Activated naive CD8-positive, alpha-beta T cell treated with anti-CD3 and anti-CD28 coated beads, Interleukin-2, amount 50 U/mL, for 24 hours (primary cell): ENCODE measurements around the gene COL15A1.

ENCODE experiments used
- ATAC-seq: fragments of 150-1000 bp; cut with Tn5 transposase; one replicate; pipeline ENCODE4 v1.10.0; 2021
- DNase-seq: peaks from one replicate; pipeline ENCODE4 v3.0.0; 2021
- H3K27ac Mint-ChIP-seq: one replicate; pipeline ENCODE4 v1.8.0; 2021; ENCODE audit warnings: mild to moderate bottlenecking, mixed read lengths
- H3K27me3 Mint-ChIP-seq: one replicate; pipeline ENCODE4 v1.8.0; 2021; ENCODE audit warnings: mixed read lengths
- H3K36me3 Mint-ChIP-seq: one replicate; pipeline ENCODE4 v1.8.0; 2021; ENCODE audit warnings: low read depth, mixed read lengths
- H3K4me1 Mint-ChIP-seq: one replicate; pipeline ENCODE4 v1.8.0; 2021; ENCODE audit warnings: mixed read lengths
- H3K4me3 Mint-ChIP-seq: one replicate; pipeline ENCODE4 v1.8.0; 2021; ENCODE audit warnings: mild to moderate bottlenecking, moderate library complexity, mixed read lengths
- H3K9me3 Mint-ChIP-seq: one replicate; pipeline ENCODE4 v1.8.0; 2021; ENCODE audit warnings: mixed read lengths

Gene COL15A1

DNA sequence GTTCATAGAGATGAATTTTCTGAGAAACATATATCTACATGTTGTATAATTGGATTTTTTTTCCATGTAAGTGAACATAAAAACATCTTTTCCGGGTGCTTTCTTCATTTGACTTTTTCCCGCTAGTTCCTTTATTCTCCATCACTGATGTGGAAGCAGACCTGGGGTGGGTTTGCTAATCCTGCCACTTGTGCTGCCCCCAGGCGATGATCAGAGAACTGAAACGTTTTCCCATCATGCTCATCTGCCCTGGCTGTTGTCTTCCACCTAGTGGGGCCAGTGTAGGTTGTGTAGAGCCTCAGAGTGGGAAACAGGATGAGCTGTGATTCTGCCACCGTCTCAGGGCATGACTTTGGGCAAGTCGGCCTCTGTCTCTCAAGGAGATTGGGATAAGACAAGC is 127.0 kb downstream of the COL15A1 start:
- DNase-seq (no peak), ATAC-seq (no peak)
- Mint-ChIP-seq H3K4me1 (peaks cover 44% of the 10 kb centered on the region), H3K36me3 (no peaks in the 10 kb centered on the region), H3K27ac (no peak overlapping the region), H3K9me3 (no peaks in the 10 kb centered on the region), H3K27me3 (no peaks in the 10 kb centered on the region), H3K4me3 (no peak overlapping the region)

GRCh38 chr9:99071313-99072039 is 127.8 kb downstream of the COL15A1 start:
- Mint-ChIP-seq H3K27me3 (no peaks in the 10 kb centered on the region), H3K9me3 (no peaks in the 10 kb centered on the region), H3K4me3 (no peak overlapping the region), H3K27ac (no peak overlapping the region), H3K4me1 (peaks cover 49% of the 10 kb centered on the region), H3K36me3 (no peaks in the 10 kb centered on the region)
- no peak for DNase-seq
- peak; percentile 70 for ATAC-seq

DNA sequence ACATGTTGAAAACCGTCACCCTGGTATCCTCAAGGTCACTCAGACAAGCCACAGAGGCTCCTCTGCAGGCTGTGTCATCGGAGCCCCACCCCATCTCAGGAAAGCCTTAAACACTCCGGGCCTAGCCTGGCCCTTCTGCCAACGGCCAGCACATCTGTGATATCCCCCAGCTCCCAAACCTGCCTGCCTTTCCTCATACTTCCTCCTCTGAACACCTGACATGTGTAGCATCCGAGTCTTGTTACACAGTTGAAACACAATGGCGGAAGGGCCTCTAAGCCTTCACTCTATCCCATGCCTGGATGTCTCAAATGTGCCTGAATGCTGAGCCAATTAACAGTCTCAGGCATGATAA is 128.3 kb downstream of the COL15A1 start:
- no peaks in the 10 kb centered on the region for H3K27me3 Mint-ChIP-seq
- no peak for DNase-seq
- no peak overlapping the region for H3K4me3 Mint-ChIP-seq
- ATAC-seq: no peak
- H3K4me1 Mint-ChIP-seq: peaks cover 55% of the 10 kb centered on the region
- no peaks in the 10 kb centered on the region for H3K9me3 Mint-ChIP-seq
- H3K36me3 Mint-ChIP-seq: no peaks in the 10 kb centered on the region
- H3K27ac Mint-ChIP-seq: no peak overlapping the region

- no peak overlapping the region for H3K27ac Mint-ChIP-seq
- H3K36me3 Mint-ChIP-seq: no peaks in the 10 kb centered on the region
- no peak overlapping the region for H3K4me3 Mint-ChIP-seq
- H3K27me3 Mint-ChIP-seq: no peaks in the 10 kb centered on the region
- ATAC-seq: no peak
- H3K9me3 Mint-ChIP-seq: no peaks in the 10 kb centered on the region
- peaks cover 60% of the 10 kb centered on the region for H3K4me1 Mint-ChIP-seq
- no peak for DNase-seq
These were observed 129.6 kb downstream of the COL15A1 start for GRCh38 chr9:99073347-99073746.

DNA sequence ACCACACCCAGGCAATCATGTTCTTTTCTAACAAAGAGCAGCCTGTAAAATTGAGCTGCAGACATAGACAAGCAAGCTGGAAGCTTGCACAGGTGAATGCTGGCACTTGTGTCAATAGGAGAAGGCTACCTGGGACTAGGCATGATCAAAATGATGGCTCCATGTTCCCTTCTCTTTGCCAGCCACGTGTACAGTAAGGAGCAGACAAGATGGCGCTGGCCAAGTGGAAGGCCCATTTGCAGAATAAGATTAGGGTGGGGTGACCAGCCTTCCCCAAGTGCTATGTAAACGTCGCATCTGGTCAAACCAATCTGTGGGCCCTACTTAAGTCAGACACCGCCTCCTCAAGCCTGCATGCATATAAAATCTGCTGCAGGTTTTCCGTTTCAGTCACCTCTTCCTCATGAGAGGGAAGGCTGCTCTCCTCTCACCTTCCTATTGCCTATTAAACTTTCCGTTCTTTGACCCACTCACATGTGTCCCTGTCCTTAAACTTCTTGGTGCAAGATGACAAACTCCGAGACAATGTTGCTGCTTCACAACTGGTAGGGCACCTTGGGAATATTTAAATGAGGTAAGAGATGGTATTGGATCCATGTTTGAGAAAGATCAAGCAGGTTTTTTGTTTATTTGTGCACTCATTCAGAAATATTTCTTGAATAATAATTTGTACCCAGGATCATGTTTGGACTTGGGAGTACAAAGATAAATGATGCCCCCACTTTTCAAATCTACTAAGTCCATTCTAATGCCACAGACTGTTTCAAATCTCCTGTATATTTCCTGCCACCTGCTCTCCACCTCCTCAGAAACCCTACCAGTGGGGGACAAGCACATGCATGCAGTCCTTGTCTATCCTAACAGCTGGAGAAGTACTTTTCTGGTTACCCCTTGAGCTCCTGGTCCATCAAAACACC is 130.5 kb downstream of the COL15A1 start:
- H3K27me3 Mint-ChIP-seq: no peaks in the 10 kb centered on the region
- no peaks in the 10 kb centered on the region for H3K9me3 Mint-ChIP-seq
- H3K36me3 Mint-ChIP-seq: no peaks in the 10 kb centered on the region
- no peak overlapping the region for H3K4me3 Mint-ChIP-seq
- peaks cover 53% of the 10 kb centered on the region for H3K4me1 Mint-ChIP-seq
- no peak overlapping the region for H3K27ac Mint-ChIP-seq
- DNase-seq (no peak), ATAC-seq (no peak)

- Mint-ChIP-seq H3K9me3 (no peaks in the 10 kb centered on the region), H3K4me1 (peaks cover 46% of the 10 kb centered on the region), H3K36me3 (no peaks in the 10 kb centered on the region), H3K4me3 (no peak overlapping the region), H3K27me3 (no peaks in the 10 kb centered on the region), H3K27ac (no peak overlapping the region)
- DNase-seq: no peak
- no peak for ATAC-seq
These were observed 131.2 kb downstream of the COL15A1 start for GRCh38 chr9:99074902-99075245.

DNA sequence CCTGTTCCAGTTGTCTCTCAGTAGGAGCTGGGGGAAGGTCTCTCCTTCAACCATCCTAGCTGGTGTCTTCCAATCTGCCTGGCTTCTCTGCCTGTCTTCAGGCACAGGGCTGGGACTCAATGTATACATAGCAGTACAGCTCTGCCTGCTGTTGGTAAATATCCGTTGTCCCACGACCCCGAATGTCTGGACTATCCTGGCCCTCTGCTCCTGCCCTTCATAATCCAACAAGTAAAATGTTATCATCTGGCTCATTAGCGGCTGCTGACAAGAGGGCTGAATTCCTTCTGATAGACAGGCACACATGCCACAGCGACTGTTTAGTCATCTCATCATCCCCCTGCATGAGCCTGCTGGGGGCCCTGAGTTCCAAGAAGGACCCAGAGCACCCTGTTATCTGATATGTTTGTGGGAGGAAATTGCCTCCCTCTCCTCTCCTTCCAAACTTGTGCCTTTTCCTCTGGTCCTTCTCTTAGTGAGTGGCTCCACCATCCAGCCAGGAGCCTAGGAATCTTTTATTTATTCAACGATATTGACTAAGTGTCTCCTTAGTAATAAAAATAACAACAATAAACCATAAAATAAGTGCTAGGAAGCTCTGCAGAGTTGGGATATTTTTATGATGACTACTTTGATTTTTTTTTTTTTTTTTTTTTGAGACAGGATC is 131.7 kb downstream of the COL15A1 start:
- H3K27me3 Mint-ChIP-seq: no peaks in the 10 kb centered on the region
- H3K27ac Mint-ChIP-seq: no peak overlapping the region
- H3K9me3 Mint-ChIP-seq: no peaks in the 10 kb centered on the region
- peaks cover 42% of the 10 kb centered on the region for H3K4me1 Mint-ChIP-seq
- H3K36me3 Mint-ChIP-seq: no peaks in the 10 kb centered on the region
- ATAC-seq (no peak), DNase-seq (no peak)
- no peak overlapping the region for H3K4me3 Mint-ChIP-seq

GRCh38 chr9:99076030-99076429 is 132.3 kb downstream of the COL15A1 start:
- H3K36me3 Mint-ChIP-seq: no peaks in the 10 kb centered on the region
- no peaks in the 10 kb centered on the region for H3K9me3 Mint-ChIP-seq
- DNase-seq (no peak), ATAC-seq (no peak)
- no peaks in the 10 kb centered on the region for H3K27me3 Mint-ChIP-seq
- no peak overlapping the region for H3K27ac Mint-ChIP-seq
- peaks cover 37% of the 10 kb centered on the region for H3K4me1 Mint-ChIP-seq
- no peak overlapping the region for H3K4me3 Mint-ChIP-seq

GRCh38 chr9:99076483-99077171 is 132.9 kb downstream of the COL15A1 start:
- ATAC-seq (peak; percentile 79), DNase-seq (peak; percentile 41)
- Mint-ChIP-seq H3K36me3 (no peaks in the 10 kb centered on the region), H3K4me3 (no peak overlapping the region), H3K27ac (peak overlapping the region; percentile 80), H3K27me3 (no peaks in the 10 kb centered on the region), H3K4me1 (peaks cover 31% of the 10 kb centered on the region), H3K9me3 (no peaks in the 10 kb centered on the region)

GRCh38 chr9:99078717-99079116 is 135.0 kb downstream of the COL15A1 start:
- no peak for ATAC-seq
- no peaks in the 10 kb centered on the region for H3K9me3 Mint-ChIP-seq
- no peaks in the 10 kb centered on the region for H3K27me3 Mint-ChIP-seq
- peaks cover 25% of the 10 kb centered on the region for H3K4me1 Mint-ChIP-seq
- no peak for DNase-seq
- no peaks in the 10 kb centered on the region for H3K36me3 Mint-ChIP-seq
- no peak overlapping the region for H3K27ac Mint-ChIP-seq
- H3K4me3 Mint-ChIP-seq: no peak overlapping the region

DNA sequence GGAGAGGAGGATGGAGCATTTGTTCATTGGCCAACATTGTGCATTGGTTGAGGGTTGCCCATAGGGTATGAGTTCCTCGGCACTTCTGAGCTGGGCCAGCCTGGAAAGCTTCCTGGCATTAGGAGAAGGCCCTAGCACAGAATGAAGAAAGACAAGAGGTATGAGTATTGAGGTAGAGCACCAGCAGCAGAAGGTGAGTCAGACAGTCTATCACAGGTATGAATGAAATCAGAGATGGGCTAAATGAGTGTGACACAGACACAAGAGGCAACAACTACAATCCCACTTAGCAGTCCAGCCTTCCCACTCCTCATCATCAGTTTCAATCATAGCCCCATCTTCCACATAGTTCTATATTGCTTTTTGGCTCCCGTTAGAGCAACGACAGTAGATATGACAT is 135.8 kb downstream of the COL15A1 start:
- H3K4me3 Mint-ChIP-seq: no peak overlapping the region
- ATAC-seq: no peak
- H3K36me3 Mint-ChIP-seq: no peaks in the 10 kb centered on the region
- peaks cover 23% of the 10 kb centered on the region for H3K4me1 Mint-ChIP-seq
- H3K27ac Mint-ChIP-seq: no peak overlapping the region
- no peaks in the 10 kb centered on the region for H3K9me3 Mint-ChIP-seq
- no peaks in the 10 kb centered on the region for H3K27me3 Mint-ChIP-seq
- no peak for DNase-seq

DNA sequence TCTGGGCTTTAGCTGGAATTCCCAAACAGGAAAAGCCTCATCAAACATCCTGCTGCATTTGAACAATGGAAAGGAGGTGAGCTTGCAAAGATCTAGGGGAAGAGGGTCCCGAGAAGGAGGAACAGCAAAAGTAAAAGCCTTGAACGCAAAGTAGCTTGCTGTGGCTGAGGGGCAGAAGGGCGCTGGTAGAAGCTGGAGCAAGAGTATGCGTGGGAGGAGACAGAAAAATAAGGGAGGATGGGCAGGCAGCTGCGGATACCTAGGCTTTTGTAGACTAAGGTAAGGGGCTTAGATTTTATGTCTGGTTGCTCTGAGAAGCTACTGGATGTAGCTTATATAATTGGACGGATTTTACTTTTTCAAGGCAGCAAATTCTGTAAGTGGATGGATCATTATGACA is 139.3 kb downstream of the COL15A1 start:
- no peak overlapping the region for H3K4me3 Mint-ChIP-seq
- H3K27me3 Mint-ChIP-seq: no peaks in the 10 kb centered on the region
- DNase-seq (no peak), ATAC-seq (no peak)
- H3K27ac Mint-ChIP-seq: no peak overlapping the region
- peaks cover 8% of the 10 kb centered on the region for H3K4me1 Mint-ChIP-seq
- no peaks in the 10 kb centered on the region for H3K9me3 Mint-ChIP-seq
- H3K36me3 Mint-ChIP-seq: no peaks in the 10 kb centered on the region

DNA sequence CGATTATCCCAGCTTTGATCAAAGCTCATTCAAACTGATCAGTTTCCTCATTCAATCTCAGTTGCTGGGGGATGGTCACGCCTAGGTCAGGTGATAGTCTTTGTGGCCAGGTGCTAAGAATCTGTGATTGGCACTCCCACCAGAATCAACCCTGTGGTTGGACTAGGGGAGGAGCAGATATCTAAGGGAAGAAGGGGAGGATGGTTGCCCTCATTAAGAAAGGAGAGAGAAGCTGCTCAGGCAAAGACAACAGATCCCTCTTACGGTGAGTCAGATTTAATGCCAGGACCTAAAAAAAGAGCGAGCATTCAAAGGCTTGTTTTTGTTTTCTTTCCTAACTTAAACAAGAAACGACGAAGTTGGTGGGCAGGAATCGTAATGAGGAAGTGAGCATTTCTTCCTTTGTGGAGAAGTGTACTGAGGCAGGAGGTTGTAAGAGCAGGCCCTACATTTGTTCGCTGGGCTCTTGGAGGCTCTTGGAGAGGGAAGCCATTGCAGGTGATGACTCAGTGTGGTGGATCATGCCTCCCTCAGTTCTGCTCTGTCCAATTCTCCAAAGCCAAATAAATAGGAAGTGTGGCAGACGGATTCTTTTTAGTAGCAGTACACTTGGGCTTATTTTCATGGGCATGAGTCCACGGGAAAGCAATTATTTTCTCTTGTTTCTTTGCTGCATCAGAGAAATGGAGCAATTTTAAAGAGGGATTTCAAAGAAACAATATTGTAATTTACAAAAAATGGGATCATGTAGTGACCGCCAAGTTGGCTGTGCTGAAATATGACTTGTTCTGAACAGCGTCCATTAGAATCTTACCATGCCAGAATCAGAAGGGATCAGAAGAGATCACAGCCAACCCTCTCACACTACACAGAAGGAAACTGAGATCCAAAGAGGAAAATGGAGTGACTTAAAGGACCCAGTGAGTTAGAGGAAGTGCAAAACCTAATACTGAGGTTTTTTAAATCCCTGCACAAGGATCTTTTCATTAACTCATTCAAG is 142.5 kb downstream of the COL15A1 start:
- ATAC-seq: no peak
- no peaks in the 10 kb centered on the region for H3K36me3 Mint-ChIP-seq
- H3K4me1 Mint-ChIP-seq: peaks cover 10% of the 10 kb centered on the region
- H3K9me3 Mint-ChIP-seq: no peaks in the 10 kb centered on the region
- H3K4me3 Mint-ChIP-seq: no peak overlapping the region
- H3K27me3 Mint-ChIP-seq: no peaks in the 10 kb centered on the region
- no peak overlapping the region for H3K27ac Mint-ChIP-seq
- DNase-seq: no peak
